ENCODE measurements around the gene ALDH3B2.
"Not testable (repeated sequence)": the region's sequence is repeated elsewhere in the genome, so short reads cannot be mapped to it uniquely, and the experiment has no call there.

The ALDH3B2 gene

DNA sequence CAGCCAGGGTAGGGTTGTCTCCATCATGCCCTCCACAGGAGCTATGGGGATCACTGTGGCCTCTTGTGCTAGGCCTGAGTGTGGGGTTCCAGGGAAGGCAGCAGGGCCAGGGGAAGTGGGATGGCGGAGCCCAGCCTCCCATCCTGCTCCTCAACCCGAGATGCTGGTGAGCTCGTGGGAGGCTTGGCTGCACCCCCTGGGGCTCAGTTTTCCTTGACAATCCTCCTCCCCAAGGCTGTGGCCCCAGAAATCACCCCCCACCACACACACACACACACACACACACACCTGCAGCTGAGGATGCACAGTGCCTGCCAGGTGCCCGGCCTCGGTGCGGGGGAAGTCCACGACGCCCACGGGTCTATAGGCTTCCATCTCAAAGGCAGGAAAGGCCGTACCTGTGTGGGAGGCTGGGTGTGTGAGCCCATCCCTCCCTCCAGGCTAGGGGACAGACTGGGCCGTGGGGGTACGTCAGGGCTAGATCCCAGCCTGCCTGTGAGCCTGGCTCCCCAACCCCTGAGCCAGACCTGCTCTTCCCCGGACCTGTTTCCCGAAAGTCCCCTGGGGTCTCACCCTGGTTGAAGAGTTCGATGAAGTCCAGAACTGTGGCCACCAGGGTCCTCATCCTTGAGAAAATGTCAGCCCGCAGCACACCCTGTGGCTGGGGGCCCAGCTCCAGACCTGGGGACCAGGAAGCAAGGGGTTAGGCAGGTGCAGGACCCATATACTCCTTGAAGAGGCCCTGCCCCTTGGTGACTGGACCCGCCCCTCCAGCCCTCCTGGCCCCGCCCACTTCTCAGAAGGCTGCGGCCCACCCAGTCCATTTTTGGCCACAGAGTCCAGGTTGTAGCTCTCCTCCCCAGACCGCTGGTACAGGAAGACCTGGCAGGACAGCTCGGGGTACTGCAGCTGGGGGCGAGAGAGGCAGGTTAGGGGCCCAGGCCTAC, 29.7 kb downstream of the ALDH3B2 start:
- no peak for DNase-seq

DNA sequence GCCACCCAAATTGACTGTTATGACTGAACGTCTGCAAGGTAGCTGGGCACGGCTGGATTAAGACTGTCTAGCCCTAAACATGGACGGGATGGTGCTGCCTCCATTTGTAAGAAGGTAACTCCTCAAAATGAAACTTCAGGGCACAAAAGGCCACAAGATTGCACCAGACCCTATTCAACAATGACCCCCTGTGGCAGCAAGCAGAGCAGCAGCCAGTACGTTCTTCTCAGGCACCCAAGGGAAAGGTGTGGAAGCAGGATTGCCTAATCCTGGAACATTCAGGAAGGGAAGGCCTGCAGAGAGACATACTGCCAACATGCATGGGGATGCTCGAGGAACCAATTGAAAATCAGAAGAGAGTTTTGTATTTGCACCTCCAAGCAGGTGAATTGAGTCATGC, 30.4 kb downstream of the ALDH3B2 start:
- DNase-seq: no peak

DNA sequence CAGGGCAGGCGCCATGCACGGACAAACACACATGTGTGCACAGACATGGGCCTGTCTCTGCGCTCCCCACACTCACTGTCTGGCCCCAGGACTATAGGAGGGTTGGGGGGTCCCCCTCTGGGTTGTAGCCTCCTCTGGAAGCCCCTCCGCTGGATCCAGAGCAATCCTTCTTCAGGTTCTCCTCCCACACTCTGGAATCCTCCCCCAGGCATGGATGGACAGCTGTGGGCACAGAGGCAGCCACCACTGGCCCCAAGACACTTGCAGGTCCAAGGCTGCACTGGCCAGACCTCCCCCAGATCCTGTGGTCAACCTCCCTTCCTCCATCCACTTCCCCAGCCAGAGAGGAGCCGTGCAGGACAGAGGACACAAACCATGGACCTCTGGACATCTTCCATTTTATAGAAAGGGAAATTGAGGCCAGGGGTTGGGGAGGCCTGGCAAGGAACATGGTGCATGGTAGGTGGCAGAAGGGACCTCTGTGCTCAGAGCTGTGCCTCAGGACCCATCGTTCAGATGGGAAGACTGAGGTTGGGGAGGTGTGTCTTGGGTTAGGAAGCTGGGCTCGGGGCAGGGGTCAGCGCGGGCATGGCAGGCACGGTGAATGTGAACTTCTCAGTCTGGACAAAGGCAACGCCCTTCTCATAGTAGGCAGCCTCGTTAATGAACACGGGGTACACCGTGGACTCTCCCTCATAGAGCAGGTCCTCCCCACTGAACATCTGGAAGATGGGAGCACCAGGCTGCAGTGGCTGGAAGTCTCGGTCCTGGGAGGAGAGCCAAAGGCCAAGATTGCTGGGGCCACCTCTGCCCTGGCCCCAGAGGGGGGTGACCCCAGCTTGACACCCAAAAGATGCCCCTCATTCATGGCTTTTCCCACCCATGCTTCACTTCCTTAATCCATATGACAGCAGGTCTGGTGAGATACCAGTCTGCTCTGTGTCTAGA, 32.0 kb downstream of the ALDH3B2 start:
- no peak for DNase-seq

DNA sequence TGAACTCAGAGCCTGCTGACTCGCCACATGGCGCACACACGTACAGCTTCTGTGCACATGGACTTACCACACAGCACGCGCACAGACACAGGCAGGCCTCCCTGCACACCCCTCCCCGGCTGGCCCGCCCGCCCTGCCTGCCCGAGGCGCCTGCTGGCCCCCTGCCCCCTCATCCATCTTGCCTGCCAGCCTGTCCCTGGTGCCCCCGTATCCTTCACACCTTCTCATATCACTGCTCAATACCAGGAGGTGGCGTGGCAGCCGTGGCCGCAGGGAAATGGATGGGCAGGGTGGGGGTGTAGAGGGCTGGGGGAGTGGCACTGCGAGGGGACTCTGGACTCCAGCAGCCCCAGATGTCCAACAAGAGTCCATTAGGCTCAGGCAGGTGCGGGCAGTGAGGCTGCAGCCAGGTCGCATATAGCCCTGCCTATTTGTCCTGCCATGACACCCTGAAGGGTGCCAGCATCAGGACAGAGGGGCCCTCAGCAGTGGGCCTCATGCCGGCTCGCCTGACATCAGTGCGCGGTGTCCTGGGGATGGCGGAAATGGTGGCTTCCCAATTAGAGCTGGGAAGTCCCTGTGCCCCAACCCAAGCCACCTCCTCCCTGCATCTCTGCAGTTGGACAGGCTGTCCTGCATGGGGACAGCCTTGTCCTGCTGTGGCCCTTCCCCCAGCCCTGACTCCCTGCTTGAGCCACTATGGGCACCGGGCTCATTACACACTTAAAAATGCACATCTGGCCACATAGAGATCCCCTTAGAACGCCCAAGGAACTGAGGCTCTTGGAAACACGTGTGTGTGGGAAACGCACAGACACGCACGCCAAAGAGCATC, 32.9 kb downstream of the ALDH3B2 start:
- DNase-seq: no peak

DNA sequence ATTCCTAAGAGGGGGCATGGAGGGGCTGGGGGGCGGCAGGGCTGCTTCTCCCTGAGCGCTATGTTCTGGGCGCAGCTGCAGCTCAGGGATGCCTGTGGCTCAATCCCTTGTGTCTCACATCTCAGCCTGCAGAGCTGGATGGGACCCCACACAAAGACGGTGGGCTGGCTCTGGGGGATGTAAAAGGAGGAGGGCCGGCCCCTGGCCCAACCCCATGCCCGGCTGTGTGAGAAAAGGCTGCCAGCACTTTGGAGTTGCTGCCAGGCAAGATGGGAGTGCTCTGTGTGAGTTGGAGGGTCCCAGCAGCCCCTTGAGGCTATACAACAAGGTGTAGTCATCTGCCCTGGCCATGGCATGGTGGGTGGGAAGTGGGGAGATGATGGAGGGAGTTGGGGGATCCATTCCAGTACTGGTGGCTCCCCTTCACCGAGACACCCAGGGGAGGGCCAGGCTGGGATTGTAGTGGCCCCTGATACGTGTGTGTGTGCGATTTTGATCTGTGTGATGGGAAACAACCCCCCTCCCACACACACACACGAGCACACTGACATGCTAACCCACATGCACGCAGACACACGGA, 33.6 kb downstream of the ALDH3B2 start:
- no peak for DNase-seq

DNA sequence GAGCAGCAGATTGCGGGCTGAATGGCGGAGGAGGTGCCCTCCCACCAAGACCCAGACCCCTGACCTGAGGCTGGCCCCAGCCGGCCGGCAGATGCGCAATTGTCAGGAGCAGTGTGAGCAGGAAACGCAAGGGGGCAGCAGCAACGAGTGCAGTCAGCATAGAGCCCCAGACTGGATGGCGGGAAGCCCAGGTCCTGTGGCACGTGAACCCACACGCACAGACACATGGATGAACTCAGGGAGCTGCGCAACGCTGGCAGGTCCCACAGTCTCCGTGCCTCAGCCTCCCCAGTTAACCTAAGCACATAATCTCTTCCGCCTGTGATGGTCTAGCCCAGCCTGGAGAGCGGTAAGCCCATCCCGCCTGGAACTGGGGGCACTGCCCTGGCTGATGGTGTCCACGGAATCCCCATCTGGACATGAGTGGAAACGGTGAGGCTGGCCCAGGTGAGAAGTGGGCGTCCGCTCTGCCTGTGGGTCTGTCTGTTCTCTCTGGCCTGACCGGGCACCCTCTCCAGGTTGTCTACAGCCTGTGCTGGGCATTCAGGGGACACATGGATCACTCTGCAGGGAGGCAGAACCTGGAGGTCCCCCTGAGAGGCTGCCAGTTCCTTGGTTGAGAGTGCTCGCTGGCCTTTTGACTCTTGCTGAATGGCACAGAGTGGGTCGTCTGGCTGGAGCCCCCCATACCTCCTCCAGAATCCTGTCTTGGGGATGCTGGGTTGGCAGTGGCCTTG, 34.2 kb downstream of the ALDH3B2 start:
- DNase-seq: peak in 32 of 56 donors; percentile 9 to 76 (median 30)

DNA sequence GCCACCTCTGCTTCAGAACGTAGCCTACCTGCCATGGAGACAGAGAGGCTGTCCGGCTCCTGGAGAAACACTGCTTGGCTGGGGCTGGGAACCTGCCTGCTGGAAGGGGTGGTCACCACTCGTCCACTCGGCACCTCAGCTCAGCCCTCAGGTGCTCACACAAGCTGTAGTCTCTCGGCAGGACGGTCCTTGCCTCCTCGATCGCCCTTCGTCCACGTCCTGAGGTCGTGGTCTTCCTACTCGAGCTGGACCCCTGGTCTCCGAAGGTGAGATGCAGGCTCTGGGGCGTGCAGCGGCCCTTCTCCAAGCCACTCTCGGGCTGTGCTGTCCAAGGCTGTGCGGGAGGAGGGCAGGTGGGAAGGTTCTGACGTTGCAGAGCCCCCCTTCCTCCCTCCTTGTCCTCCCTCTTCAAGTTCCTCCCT, 35.0 kb downstream of the ALDH3B2 start, which contains the start of gene TBX10:
Gene TBX10 (minus strand): TSS at position 326 of the 422 bp plus-strand sequence. CDS start 291 bp downstream, at position 35.
- no peak for DNase-seq

DNA sequence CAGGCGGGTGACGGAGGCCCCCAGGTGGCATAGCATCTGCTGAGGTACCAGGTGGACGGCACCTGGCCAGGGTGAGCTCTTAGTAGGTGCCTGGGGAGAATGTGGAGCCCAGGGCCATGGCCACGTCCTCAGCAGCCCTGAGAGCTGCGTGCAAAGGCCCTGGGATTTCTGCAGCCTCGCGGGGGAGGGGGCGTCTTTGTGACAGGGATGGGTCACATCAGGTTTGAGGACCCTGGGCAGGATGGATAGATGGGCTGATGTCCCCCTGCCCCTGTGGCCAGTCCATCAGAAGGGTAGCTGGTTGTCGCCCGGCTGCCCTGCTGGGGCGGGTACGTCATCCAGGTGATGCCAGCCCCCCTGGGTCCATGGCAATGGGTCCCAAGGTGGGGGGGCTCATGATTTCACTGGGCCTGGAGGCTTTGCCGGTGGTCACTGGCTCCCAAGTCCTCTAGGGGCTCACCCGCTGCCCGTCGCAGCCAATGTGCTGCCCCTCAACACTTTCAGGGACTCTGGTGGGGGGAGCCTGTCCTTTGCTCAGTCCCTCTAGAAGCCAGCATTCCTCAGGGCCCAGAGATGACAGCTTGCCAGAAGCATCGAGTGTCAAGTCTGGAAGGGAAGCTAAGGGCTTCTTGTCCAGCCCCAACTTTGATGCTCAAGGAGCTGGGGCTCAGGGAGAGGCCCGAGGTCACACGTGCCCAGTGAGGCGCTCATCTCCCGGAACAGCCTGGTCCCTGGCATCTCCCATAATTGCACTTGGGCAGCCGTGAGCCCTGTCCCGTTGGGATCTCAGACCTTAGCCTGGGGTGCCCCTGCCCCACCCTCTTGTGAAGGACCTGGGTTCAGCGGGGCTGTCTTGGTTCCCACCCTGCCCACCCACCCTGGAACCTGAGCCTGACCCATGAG, 35.6 kb downstream of the ALDH3B2 start:
- no peak for DNase-seq

DNA sequence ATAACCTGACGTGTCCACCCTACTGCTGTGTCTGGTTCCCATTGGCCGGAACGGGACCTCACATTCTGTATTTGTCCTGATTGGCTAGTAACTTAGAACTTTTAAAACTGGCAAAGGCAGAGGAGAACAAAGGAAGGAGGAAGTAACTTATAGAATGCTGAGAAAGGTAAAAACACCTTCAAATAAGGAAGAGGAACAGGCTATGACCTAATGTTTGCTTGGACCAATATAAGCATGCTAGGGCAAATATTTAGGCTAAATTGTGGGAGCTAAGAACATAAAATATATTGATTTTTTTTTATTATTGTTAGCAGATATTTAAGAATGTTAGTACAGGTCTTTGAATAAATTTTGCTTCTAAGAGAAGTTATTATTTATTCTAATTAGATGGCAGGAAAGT, 37.0 kb downstream of the ALDH3B2 start:
- not testable (repeated sequence) for DNase-seq

DNA sequence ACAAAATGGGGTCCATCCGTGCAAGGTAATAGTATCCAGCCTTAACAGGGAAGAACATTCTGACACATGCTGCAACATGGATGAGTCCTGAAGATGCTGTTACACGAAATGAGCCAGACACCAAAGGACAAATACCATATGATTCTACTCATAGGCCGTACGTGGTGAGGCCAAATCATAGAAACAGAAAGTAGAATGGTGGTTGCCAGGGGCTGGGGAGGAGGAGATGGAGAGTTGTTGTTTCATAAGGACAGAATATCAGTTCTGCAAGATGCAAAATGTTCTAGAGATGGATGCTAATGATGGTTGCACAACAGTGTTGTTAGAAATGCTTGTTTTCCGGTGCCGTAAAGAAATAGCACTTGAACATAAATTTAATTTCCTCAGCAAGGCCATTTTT, 37.5 kb downstream of the ALDH3B2 start:
- no peak for DNase-seq

DNA sequence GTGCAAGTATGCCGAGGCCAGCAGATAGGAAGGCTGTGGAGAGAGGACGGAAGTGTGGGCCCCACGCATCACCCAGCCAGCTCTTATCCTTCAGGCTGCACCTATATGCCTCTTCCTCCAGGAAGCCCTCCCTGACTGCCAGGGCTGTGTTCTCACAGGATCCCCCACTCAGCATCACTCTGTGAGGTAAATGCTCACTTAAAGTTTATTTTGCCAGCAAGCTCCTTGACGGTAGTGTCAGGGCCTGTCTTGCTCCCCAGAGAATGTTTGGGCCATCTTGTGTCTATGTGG, 39.2 kb downstream of the ALDH3B2 start:
- DNase-seq: no peak

DNA sequence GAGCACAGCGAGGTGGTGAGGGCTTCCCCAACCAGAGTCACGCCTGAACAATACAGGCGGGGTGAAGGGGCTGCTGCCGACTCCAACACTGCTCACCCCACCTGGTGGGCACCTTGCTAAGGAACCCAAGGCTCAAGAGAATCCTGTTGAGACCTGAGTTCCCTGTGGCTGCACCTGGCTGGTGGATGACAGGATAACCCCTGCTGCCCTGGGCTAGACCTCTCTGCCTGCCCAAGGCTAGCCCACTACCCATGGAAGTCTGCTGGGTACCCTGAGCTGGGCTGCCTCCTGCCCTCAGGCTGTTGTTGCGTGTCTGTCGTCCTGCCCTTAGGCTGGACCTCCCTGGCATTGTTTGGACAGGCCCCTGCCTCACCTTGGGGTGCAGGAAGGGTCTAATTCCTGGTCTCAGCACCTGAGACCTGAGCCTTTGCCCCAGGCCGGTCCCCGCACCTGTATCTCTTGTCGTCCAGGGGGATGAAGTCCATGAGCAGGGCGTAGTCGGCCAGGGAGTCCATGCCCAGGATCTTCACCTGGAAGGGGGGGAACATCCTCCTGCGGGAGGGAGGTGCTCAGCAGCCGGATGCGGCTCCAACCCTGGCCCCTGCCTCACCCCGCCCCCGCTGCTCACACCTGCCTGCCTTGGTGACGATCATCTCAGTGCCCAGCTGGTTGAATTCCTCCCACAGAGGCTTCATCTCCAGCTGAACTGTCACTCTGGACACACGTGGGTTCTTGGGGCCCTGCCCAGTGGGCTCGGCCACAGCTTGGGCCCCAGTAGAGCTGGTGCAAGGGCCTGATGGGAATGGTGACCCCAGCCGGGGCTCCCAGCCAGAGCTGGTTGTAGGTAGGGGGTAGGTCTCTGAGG, 39.8 kb downstream of the ALDH3B2 start:
- no peak for DNase-seq

DNA sequence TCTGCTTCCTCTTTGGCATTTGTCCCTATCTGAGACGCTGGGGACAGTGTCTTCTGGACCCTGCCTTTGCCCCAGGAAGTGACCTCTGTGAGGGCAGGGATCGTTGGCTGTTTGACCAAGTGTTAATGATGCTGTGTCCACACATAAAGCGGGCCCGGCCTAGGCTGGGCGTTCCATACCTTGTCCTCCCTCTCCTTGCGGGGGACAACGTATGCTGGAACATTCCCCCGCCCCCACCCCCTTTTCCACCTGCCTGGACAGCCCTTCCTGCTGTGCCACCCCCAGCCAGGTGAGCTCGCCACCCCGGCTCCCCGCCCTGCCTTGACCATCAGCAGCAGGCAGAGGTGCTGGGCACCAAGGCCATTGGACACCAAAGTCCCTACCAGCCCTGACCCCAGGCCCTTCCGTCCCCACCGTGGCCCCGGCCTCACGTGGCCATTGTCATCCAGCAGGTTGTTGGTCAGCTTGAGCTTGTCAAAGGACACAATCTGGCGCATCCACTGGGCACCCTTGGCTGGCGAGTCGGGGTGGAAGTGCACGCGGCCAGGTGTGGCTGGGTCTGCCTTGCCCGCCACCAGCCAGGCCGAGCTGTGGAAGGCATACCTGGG, 40.6 kb downstream of the ALDH3B2 start:
- DNase-seq: no peak

DNA sequence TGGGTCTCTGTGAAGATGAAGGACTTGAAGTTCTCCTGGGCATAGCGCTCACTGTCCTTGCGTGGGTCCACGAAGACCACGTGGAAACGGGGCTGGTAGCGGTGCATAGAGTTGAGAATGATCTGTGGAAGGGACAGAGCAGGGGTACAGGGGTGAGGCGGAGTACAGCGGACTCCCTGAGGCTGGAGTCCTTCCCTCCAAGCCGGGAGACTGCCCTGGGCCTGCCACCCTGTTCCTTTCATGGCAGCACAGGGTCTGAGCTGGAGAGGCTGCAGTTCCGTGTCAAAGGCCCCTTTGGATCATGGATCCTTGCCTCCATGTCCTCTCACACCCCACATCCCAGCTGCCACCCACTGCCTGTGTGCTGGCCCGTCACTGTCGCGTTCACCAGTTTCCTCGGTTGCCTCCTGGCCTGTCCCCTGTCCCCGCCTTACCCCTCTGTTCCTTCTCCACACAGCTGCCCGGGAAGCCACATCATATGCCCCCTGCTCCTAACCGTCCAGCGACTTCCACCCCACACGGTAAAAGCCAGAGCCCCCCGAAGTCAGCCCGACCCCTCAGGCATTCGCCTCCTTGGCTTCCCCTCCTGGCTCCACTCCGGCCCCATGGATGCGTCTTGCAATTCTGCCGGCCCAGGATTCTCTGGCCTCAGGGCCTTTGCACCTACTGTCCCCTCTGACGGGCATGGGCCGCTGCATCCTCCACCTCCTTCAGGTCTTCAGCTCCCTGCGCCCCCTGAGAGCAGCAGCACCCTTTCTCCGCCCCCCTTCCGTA, 41.3 kb downstream of the ALDH3B2 start:
- DNase-seq: no peak

DNA sequence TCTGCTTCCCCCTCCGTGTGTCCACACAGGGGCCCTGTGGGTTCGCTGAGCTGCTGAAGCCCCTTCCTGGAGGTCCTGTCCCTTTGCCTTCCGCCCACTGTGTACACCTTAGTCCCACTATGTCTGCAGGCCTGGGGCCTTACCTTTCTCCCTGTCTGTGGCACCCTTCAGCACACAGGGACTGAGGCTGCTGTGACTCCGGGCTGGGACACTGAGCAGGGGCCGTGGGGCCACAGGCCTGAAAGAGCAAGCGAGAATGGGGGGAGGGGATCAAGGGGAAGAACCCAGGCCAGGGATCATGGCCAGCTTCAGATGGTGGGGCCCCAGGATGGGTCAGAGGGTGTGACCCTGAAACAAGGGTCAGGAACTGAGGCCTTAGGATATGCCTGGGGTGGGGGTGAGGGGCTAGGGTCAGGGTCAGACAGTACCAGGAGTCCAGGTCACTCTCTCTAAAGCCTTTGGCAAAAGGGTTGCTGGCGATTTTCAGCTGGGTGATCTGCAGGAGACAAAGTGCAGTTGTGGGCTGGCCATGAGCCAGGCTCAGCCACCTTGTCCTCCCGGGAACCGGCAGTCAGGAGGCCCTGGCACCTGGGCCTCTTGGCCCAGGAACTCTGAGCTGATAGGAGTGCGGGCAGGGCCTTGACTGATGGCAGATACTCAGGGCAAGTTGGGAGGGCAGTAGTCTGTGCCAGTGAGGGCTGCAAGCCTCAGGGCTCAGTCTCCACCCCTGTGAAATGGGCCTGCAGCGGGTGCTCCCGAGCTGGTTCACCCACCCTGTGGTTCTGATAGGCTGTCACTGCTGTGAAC, 42.0 kb downstream of the ALDH3B2 start:
- no peak for DNase-seq

DNA sequence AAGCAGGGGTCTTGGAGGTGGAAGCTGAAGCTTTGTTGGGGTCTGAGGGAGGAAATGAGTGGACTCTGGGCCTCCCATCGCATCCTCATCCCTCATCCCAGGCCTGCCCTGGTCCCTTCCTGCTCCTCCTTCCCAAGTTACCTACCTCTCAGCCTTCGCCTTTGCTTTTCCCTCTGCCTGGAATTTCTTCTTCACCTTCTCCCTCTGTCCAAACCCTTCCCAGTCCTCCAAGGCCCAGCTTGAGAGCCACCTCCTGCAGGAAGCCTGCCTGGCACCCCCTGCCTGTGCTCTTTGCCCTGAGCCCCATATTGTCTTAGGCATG, 42.6 kb downstream of the ALDH3B2 start:
- DNase-seq: no peak
